HepG2 (cell line): ENCODE results near the gene S100A7. TPM values are rescaled to one million over a fixed set of nuclear protein-coding genes. Genes with fewer than 3 reads are reported as not detected.

Experiments used
- BHLHE40 ChIP-seq: IDR thresholded peaks from 2 replicates; pipeline ENCODE4 v1.6.1; 2011; ENCODE audit warnings: low read length, improper control_type of control experiment
- FOSL1 ChIP-seq: sonication (generic); formaldehyde crosslinking; IDR thresholded peaks from 2 replicates; pipeline ENCODE4 v1.9.0; 2021; ENCODE audit warnings: missing genetic modification reagents, borderline replicate concordance
- ISX ChIP-seq: sonication (generic); formaldehyde crosslinking; conservative IDR thresholded peaks from 2 replicates; pipeline ENCODE4 v1.5.0; 2020; ENCODE audit warnings: missing genetic modification reagents
- TRIM24 ChIP-seq: sonication (generic); formaldehyde crosslinking; IDR thresholded peaks from 2 replicates; pipeline ENCODE4 v1.8.0; 2022; ENCODE audit warnings: mild to moderate bottlenecking, missing genetic modification reagents
- ZNF260 ChIP-seq: sonication (generic); formaldehyde crosslinking; IDR thresholded peaks from 2 replicates; pipeline ENCODE4 v1.4.0; 2020; ENCODE audit warnings: missing genetic modification reagents, low read depth, mild to moderate bottlenecking, borderline replicate concordance
- ZNF629 ChIP-seq: sonication (generic); formaldehyde crosslinking; conservative IDR thresholded peaks from 2 replicates; pipeline ENCODE4 v1.5.0; 2020; ENCODE audit warnings: missing genetic modification reagents
- ZNF83 ChIP-seq: sonication (generic); formaldehyde crosslinking; IDR thresholded peaks from 2 replicates; pipeline ENCODE4 v1.4.0; 2020; ENCODE audit warnings: missing genetic modification reagents, mild to moderate bottlenecking, borderline replicate concordance
- polyA plus RNA-seq, 8 experiments: library from polyadenylated mRNA; depleted of rRNA in 3 of 8; stranded (reverse) in 7 of 8; unstranded in 1 of 8; fragments of >200 nt; fragmentation: Illumina TruSeq in 4 of 8; extraction: Trizol in 4 of 8; gene quantifications; 2 replicates each; pipeline versions ENCODE4 v1.2.1 to v1.2.3, GENCODE V29; 2011 to 2016; ENCODE audit warnings: low read depth in 4 of 8, missing spikeins in 1 of 8, mixed read lengths in 1 of 8; ENCODE audit not compliant: insufficient read depth in 1 of 8
- total RNA-seq, 5 experiments: library from RNA; depleted of rRNA; stranded (reverse); fragments of >200 nt; fragmentation: Illumina TruSeq; extraction: Trizol; gene quantifications; 2 replicates each; pipeline ENCODE4 v1.2.3, GENCODE V29; 2016; ENCODE audit warnings: low read depth in 1 of 5
- TF ChIP-seq, protein P1 (sequence below): sonication (generic); formaldehyde crosslinking; IDR thresholded peaks from 2 replicates; pipeline ENCODE4 v1.8.0; 2022; ENCODE audit warnings: missing genetic modification reagents, mild to moderate bottlenecking, borderline replicate concordance
- TF ChIP-seq, protein P2 (sequence below): sonication (generic); formaldehyde crosslinking; IDR thresholded peaks from 2 replicates; pipeline ENCODE4 v1.5.0; 2020; ENCODE audit warnings: mild to moderate bottlenecking, missing genetic modification reagents, borderline replicate concordance
- TF ChIP-seq, protein P3 (sequence below), 2 experiments: sonication (generic) in 1 of 2; formaldehyde crosslinking in 1 of 2; IDR thresholded peaks; 2 replicates each; pipeline versions ENCODE4 v1.6.1 to v1.9.0; 2014 to 2022; ENCODE audit warnings: antibody characterized with exemption in 1 of 2, borderline replicate concordance in 1 of 2, inconsistent platforms in 1 of 2, low read depth in 1 of 2, missing genetic modification reagents in 1 of 2
- TF ChIP-seq, protein P4 (sequence below): sonication (generic); formaldehyde crosslinking; conservative IDR thresholded peaks from 2 replicates; pipeline ENCODE4 v1.4.0; 2020; ENCODE audit warnings: missing genetic modification reagents

Gene S100A7
- total and polyA plus RNA-seq, 2 of the 13 experiments (the other 11 are each of a cell fraction or from before 2014, with no cell fraction given): not detected

DNA sequence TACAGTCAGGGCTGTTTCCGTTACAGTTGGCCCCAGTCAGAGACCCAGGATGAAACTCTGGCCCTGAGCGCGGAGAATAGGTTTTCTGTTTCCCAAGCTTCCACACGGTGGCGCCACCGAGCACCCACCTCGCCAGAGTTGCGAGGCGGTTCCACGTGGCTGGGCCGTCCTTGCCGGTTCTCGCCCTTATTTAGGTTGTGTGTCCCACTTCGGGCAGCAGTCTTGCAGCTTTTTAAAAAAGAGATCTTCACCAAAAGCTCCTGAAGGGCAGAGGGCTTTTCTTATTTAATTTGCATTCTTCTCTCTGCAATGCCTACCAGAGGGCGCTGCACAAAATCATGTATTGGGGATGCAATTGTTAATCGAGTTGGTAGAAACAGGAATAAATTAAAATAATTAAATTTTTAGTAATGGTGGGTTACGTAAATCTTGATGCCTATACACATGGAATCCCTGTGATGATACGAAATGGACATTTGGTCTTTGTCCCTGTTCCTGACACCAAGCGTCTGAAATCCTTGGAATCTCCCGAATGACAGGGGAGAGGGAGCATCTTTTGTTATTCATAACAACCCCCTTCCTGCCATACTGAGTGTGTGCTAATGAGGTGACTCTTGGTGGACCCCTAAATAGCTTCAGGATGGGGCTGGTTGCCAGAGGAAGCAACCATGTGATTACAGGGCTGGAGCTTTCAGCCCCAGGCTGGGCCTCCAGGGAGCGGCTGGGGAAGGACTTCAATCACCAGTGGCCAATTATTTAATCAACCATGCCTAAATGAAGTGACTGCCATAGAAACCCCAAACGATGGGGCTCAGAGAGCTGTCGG, 5.6 kb upstream of the S100A7 start (continued):
- TF ChIP-seq, protein P1, sequence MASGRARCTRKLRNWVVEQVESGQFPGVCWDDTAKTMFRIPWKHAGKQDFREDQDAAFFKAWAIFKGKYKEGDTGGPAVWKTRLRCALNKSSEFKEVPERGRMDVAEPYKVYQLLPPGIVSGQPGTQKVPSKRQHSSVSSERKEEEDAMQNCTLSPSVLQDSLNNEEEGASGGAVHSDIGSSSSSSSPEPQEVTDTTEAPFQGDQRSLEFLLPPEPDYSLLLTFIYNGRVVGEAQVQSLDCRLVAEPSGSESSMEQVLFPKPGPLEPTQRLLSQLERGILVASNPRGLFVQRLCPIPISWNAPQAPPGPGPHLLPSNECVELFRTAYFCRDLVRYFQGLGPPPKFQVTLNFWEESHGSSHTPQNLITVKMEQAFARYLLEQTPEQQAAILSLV (CRISPR knock-in tag): no peak
- TF ChIP-seq TRIM24 (CRISPR knock-in tag): no peak
- TF ChIP-seq BHLHE40: no peak
- TF ChIP-seq ISX: no peak
- no peak for TF ChIP-seq ZNF629 (CRISPR knock-in tag)
- TF ChIP-seq, protein P2, sequence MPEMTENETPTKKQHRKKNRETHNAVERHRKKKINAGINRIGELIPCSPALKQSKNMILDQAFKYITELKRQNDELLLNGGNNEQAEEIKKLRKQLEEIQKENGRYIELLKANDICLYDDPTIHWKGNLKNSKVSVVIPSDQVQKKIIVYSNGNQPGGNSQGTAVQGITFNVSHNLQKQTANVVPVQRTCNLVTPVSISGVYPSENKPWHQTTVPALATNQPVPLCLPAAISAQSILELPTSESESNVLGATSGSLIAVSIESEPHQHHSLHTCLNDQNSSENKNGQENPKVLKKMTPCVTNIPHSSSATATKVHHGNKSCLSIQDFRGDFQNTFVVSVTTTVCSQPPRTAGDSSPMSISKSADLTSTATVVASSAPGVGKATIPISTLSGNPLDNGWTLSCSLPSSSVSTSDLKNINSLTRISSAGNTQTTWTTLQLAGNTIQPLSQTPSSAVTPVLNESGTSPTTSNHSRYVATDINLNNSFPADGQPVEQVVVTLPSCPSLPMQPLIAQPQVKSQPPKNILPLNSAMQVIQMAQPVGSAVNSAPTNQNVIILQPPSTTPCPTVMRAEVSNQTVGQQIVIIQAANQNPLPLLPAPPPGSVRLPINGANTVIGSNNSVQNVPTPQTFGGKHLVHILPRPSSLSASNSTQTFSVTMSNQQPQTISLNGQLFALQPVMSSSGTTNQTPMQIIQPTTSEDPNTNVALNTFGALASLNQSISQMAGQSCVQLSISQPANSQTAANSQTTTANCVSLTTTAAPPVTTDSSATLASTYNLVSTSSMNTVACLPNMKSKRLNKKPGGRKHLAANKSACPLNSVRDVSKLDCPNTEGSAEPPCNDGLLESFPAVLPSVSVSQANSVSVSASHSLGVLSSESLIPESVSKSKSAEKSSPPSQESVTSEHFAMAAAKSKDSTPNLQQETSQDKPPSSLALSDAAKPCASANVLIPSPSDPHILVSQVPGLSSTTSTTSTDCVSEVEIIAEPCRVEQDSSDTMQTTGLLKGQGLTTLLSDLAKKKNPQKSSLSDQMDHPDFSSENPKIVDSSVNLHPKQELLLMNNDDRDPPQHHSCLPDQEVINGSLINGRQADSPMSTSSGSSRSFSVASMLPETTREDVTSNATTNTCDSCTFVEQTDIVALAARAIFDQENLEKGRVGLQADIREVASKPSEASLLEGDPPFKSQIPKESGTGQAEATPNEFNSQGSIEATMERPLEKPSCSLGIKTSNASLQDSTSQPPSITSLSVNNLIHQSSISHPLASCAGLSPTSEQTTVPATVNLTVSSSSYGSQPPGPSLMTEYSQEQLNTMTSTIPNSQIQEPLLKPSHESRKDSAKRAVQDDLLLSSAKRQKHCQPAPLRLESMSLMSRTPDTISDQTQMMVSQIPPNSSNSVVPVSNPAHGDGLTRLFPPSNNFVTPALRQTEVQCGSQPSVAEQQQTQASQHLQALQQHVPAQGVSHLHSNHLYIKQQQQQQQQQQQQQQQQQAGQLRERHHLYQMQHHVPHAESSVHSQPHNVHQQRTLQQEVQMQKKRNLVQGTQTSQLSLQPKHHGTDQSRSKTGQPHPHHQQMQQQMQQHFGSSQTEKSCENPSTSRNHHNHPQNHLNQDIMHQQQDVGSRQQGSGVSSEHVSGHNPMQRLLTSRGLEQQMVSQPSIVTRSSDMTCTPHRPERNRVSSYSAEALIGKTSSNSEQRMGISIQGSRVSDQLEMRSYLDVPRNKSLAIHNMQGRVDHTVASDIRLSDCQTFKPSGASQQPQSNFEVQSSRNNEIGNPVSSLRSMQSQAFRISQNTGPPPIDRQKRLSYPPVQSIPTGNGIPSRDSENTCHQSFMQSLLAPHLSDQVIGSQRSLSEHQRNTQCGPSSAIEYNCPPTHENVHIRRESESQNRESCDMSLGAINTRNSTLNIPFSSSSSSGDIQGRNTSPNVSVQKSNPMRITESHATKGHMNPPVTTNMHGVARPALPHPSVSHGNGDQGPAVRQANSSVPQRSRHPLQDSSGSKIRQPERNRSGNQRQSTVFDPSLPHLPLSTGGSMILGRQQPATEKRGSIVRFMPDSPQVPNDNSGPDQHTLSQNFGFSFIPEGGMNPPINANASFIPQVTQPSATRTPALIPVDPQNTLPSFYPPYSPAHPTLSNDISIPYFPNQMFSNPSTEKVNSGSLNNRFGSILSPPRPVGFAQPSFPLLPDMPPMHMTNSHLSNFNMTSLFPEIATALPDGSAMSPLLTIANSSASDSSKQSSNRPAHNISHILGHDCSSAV (CRISPR knock-in tag): no peak
- no peak for TF ChIP-seq FOSL1 (CRISPR knock-in tag)
- no peak for TF ChIP-seq ZNF83
- no peak for TF ChIP-seq ZNF260 (CRISPR knock-in tag)
- TF ChIP-seq, protein P3, sequence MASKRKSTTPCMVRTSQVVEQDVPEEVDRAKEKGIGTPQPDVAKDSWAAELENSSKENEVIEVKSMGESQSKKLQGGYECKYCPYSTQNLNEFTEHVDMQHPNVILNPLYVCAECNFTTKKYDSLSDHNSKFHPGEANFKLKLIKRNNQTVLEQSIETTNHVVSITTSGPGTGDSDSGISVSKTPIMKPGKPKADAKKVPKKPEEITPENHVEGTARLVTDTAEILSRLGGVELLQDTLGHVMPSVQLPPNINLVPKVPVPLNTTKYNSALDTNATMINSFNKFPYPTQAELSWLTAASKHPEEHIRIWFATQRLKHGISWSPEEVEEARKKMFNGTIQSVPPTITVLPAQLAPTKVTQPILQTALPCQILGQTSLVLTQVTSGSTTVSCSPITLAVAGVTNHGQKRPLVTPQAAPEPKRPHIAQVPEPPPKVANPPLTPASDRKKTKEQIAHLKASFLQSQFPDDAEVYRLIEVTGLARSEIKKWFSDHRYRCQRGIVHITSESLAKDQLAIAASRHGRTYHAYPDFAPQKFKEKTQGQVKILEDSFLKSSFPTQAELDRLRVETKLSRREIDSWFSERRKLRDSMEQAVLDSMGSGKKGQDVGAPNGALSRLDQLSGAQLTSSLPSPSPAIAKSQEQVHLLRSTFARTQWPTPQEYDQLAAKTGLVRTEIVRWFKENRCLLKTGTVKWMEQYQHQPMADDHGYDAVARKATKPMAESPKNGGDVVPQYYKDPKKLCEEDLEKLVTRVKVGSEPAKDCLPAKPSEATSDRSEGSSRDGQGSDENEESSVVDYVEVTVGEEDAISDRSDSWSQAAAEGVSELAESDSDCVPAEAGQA (IDR thresholded peaks at IDR 0.05; ENCODE audit: low read depth): no peak
- TF ChIP-seq, protein P3 (CRISPR knock-in tag; IDR thresholded peaks at IDR 0.05; ENCODE audit: borderline replicate concordance): no peak
- TF ChIP-seq, protein P4, sequence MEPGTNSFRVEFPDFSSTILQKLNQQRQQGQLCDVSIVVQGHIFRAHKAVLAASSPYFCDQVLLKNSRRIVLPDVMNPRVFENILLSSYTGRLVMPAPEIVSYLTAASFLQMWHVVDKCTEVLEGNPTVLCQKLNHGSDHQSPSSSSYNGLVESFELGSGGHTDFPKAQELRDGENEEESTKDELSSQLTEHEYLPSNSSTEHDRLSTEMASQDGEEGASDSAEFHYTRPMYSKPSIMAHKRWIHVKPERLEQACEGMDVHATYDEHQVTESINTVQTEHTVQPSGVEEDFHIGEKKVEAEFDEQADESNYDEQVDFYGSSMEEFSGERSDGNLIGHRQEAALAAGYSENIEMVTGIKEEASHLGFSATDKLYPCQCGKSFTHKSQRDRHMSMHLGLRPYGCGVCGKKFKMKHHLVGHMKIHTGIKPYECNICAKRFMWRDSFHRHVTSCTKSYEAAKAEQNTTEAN (CRISPR knock-in tag): no peak
